ENCODE data around the gene MRPL39.

DNA sequence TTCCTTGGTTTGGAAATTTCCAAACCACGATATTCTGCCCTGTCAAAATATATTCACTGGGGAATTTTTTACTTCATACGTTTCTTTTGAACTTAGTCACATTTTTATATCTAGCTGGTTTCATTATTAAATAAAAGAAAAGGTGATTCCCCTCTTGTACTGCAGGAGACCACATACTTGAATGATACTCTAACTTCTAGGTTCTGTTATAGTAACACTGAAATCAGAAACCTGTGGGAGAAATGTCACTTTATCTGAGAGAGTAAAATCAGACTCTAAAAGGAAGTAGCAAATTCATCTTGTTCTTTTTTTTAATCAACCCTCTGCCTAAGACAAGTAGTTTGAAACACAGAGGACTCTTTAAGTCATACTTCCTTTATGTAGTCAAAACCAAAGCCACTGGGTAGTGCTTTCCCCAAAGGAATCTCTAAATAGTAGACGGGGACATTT, 34.4 kb downstream of the MRPL39 start:
- TF ChIP-seq POLR2AphosphoS5 (IDR thresholded peaks at IDR 0.05; ENCODE audit: low read depth) (no peak), JUNB (IDR thresholded peaks at IDR 0.05; ENCODE audit: unreplicated experiment) (no peak)
- TF ChIP-seq, protein P1, sequence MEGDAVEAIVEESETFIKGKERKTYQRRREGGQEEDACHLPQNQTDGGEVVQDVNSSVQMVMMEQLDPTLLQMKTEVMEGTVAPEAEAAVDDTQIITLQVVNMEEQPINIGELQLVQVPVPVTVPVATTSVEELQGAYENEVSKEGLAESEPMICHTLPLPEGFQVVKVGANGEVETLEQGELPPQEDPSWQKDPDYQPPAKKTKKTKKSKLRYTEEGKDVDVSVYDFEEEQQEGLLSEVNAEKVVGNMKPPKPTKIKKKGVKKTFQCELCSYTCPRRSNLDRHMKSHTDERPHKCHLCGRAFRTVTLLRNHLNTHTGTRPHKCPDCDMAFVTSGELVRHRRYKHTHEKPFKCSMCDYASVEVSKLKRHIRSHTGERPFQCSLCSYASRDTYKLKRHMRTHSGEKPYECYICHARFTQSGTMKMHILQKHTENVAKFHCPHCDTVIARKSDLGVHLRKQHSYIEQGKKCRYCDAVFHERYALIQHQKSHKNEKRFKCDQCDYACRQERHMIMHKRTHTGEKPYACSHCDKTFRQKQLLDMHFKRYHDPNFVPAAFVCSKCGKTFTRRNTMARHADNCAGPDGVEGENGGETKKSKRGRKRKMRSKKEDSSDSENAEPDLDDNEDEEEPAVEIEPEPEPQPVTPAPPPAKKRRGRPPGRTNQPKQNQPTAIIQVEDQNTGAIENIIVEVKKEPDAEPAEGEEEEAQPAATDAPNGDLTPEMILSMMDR (conservative IDR thresholded peaks at IDR 0.05; ENCODE audit: low read depth in 2 of 2): no peak
- TF ChIP-seq, protein P2, sequence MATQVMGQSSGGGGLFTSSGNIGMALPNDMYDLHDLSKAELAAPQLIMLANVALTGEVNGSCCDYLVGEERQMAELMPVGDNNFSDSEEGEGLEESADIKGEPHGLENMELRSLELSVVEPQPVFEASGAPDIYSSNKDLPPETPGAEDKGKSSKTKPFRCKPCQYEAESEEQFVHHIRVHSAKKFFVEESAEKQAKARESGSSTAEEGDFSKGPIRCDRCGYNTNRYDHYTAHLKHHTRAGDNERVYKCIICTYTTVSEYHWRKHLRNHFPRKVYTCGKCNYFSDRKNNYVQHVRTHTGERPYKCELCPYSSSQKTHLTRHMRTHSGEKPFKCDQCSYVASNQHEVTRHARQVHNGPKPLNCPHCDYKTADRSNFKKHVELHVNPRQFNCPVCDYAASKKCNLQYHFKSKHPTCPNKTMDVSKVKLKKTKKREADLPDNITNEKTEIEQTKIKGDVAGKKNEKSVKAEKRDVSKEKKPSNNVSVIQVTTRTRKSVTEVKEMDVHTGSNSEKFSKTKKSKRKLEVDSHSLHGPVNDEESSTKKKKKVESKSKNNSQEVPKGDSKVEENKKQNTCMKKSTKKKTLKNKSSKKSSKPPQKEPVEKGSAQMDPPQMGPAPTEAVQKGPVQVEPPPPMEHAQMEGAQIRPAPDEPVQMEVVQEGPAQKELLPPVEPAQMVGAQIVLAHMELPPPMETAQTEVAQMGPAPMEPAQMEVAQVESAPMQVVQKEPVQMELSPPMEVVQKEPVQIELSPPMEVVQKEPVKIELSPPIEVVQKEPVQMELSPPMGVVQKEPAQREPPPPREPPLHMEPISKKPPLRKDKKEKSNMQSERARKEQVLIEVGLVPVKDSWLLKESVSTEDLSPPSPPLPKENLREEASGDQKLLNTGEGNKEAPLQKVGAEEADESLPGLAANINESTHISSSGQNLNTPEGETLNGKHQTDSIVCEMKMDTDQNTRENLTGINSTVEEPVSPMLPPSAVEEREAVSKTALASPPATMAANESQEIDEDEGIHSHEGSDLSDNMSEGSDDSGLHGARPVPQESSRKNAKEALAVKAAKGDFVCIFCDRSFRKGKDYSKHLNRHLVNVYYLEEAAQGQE (IDR thresholded peaks at IDR 0.05; ENCODE audit: unreplicated experiment): no peak

Data from GM23338 (cell line).